Osteocyte (in vitro differentiated cells): Measurements from ENCODE around the gene SYT12. TPM values are rescaled to one million over a fixed set of nuclear protein-coding genes. Genes with fewer than 3 reads are reported as not detected.

Source experiments
- DNase-seq: peaks from one replicate; pipeline ENCODE4 v3.0.0; 2021; ENCODE audit warnings: mixed read lengths; ENCODE audit not compliant: unreplicated experiment; ENCODE audit errors: extremely low spot score
- H3K27ac Mint-ChIP-seq: one replicate; pipeline ENCODE4 v1.8.0; 2021; ENCODE audit warnings: mild to moderate bottlenecking, mixed read lengths; ENCODE audit not compliant: unreplicated experiment
- H3K27me3 Mint-ChIP-seq: one replicate; pipeline ENCODE4 v1.8.0; 2021; ENCODE audit warnings: mixed read lengths; ENCODE audit not compliant: unreplicated experiment
- H3K36me3 Mint-ChIP-seq: one replicate; pipeline ENCODE4 v1.8.0; 2021; ENCODE audit warnings: mixed read lengths; ENCODE audit not compliant: unreplicated experiment
- H3K4me1 Mint-ChIP-seq: one replicate; pipeline ENCODE4 v1.8.0; 2021; ENCODE audit warnings: mixed read lengths; ENCODE audit not compliant: unreplicated experiment
- H3K4me3 Mint-ChIP-seq: one replicate; pipeline ENCODE4 v1.8.0; 2021; ENCODE audit warnings: mild to moderate bottlenecking, moderate library complexity, mixed read lengths; ENCODE audit not compliant: unreplicated experiment
- H3K9me3 Mint-ChIP-seq: one replicate; pipeline ENCODE4 v1.8.0; 2021; ENCODE audit warnings: mixed read lengths; ENCODE audit not compliant: unreplicated experiment
- total RNA-seq: library from RNA; stranded (reverse); gene quantifications from 2 replicates; pipeline ENCODE4 v1.2.1, GENCODE V29; 2021
- TF ChIP-seq, protein P1 (sequence below): fragments of 200-600 bp; sonication (generic); IDR thresholded peaks from 2 replicates; pipeline ENCODE4 v1.5.0; 2021; ENCODE audit warnings: antibody characterized with exemption, mild to moderate bottlenecking, moderate library complexity

SYT12 gene
- total RNA-seq, 1 donor from 2014 or later, result 1.7 TPM

DNA sequence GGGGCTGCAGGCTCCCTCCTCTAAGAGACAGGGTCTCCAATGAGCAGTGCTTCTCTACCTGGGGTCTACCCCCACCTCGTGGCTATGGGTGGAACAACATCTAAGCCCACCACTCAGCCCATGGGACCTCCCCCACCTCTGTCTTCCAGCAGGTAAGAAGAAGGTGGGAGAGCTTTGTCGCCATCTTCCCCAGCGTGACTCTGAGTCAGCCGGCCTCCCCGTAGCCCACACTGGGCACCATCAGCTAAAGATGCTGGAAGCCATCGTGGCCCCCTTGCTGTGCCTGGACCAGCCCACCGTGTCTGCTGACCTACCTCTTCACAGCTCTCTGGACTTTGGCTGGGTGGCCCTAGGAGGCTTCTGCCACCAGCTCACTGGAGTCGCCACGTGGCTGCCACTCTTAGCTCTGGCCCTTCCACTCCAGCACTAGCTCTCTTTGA is 46.9 kb upstream of the SYT12 start:
- H3K4me1 Mint-ChIP-seq, result peaks cover 27% of the 10 kb centered on the region
- H3K27ac Mint-ChIP-seq, result no peak overlapping the region
- DNase-seq, result no peak
- no peak overlapping the region for H3K4me3 Mint-ChIP-seq
- no peaks in the 10 kb centered on the region for H3K36me3 Mint-ChIP-seq
- H3K9me3 Mint-ChIP-seq, result no peaks in the 10 kb centered on the region
- TF ChIP-seq, protein P1, sequence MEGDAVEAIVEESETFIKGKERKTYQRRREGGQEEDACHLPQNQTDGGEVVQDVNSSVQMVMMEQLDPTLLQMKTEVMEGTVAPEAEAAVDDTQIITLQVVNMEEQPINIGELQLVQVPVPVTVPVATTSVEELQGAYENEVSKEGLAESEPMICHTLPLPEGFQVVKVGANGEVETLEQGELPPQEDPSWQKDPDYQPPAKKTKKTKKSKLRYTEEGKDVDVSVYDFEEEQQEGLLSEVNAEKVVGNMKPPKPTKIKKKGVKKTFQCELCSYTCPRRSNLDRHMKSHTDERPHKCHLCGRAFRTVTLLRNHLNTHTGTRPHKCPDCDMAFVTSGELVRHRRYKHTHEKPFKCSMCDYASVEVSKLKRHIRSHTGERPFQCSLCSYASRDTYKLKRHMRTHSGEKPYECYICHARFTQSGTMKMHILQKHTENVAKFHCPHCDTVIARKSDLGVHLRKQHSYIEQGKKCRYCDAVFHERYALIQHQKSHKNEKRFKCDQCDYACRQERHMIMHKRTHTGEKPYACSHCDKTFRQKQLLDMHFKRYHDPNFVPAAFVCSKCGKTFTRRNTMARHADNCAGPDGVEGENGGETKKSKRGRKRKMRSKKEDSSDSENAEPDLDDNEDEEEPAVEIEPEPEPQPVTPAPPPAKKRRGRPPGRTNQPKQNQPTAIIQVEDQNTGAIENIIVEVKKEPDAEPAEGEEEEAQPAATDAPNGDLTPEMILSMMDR, result peak; percentile 87
- no peaks in the 10 kb centered on the region for H3K27me3 Mint-ChIP-seq

DNA sequence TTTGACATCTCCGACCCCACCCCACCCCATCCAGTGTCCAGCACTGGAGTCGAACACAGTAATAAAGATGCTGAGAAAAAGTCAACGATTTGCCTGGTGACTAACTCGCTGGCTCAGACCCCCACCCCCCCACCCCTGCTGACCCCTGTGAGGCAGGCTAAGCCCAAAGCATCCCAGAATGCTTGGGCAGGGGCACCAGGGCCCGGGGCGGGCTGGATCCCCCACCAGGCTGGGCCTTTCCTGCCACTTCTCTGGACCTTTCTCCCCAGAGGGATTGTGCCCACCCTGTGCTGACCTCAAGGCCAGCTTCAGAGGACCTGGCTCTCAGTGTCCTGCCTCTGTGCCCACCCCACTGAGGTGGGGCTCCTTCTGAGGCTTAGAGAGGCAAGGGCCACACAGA is 46.0 kb upstream of the SYT12 start:
- H3K27me3 Mint-ChIP-seq, result no peaks in the 10 kb centered on the region
- no peak overlapping the region for H3K4me3 Mint-ChIP-seq
- peaks cover 26% of the 10 kb centered on the region for H3K4me1 Mint-ChIP-seq
- TF ChIP-seq, protein P1, result no peak
- H3K9me3 Mint-ChIP-seq, result no peaks in the 10 kb centered on the region
- no peak for DNase-seq
- H3K36me3 Mint-ChIP-seq, result no peaks in the 10 kb centered on the region
- H3K27ac Mint-ChIP-seq, result no peak overlapping the region

DNA sequence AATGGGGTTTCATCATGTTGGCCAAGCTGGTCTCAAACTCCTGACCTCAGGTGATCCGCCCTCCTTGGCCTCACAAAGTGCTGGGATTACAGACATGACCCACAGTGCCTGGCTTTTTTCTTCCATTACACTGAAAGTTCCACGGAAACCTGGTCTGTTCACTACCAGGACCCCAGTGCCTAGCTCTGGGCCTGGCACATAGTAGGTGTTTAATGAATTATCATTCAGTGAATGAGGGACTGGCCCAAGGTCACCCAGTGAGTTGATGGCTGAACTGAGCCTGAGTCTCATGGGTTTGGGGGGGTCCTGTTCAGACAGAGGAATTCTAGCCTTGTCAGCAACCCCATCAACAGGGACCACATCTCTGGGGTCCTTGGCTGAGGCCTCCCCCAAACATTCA is 44.7 kb upstream of the SYT12 start:
- no peak overlapping the region for H3K4me3 Mint-ChIP-seq
- H3K27me3 Mint-ChIP-seq, result no peaks in the 10 kb centered on the region
- no peaks in the 10 kb centered on the region for H3K36me3 Mint-ChIP-seq
- no peak overlapping the region for H3K27ac Mint-ChIP-seq
- peaks cover 29% of the 10 kb centered on the region for H3K4me1 Mint-ChIP-seq
- no peaks in the 10 kb centered on the region for H3K9me3 Mint-ChIP-seq
- DNase-seq, result no peak
- TF ChIP-seq, protein P1, result no peak

DNA sequence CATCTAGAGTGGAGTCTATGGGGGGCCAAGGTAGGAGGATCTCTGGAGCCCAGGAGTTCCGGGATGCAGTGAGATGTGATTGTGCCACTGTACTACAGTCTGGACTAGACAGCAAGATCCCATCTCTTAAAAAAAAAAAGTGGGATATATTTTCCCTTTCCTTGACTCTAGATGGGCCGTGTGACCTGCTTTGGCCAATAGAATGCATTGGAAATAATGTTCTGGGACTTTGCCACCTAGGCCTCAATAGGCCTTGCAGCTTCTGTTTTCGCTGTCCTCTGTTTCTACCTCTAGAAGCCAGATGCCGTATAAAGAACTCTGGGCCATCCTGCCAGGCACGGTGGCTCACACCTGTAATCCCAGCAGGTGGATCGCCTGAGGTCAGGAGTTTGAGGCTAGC is 44.2 kb upstream of the SYT12 start:
- no peaks in the 10 kb centered on the region for H3K36me3 Mint-ChIP-seq
- H3K27me3 Mint-ChIP-seq, result no peaks in the 10 kb centered on the region
- TF ChIP-seq, protein P1, result no peak
- no peak for DNase-seq
- no peak overlapping the region for H3K4me3 Mint-ChIP-seq
- peaks cover 30% of the 10 kb centered on the region for H3K4me1 Mint-ChIP-seq
- H3K27ac Mint-ChIP-seq, result no peak overlapping the region
- H3K9me3 Mint-ChIP-seq, result no peaks in the 10 kb centered on the region

DNA sequence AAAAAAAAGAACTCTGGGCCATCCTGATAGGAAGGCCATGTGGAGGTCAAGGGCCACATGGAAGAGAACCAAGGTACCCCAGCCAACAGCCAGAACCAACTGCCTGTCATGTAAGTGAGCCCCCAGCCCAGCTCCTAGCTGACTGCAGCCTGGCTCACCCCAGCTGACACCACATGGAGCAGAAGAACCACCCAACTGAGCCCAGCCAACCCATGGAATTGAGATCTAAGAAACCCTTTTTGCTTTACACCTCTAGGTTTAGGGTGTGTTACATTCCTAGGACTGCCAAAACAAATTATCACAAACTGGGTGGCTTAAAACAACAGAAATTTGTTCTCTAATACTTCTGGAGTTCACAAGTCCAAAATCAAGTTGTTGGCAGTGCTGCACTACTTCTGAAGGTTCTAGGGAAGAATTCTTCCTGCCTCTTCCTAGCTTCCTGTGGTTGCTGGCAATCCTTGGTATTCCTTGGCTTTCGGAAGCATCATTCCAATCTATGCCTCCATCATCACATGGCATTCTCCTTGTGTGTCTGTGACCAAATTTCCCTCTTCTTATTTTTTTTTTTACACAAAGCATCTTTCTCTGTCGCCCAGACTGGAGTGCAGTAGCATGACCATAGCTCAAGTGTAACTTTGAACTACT is 43.5 kb upstream of the SYT12 start:
- TF ChIP-seq, protein P1, result no peak
- Mint-ChIP-seq H3K27ac (no peak overlapping the region), H3K4me3 (no peak overlapping the region), H3K9me3 (no peaks in the 10 kb centered on the region), H3K27me3 (no peaks in the 10 kb centered on the region), H3K4me1 (peaks cover 26% of the 10 kb centered on the region), H3K36me3 (no peaks in the 10 kb centered on the region)
- no peak for DNase-seq
